Fibroblast of lung (primary cell): ENCODE results near the gene EXD1. TPM values are rescaled to one million over a fixed set of nuclear protein-coding genes. Genes with fewer than 3 reads are reported as not detected.
A peak's percentile ranks its signal among the peaks of the same experiment; 100 is the strongest.
"Not testable (repeated sequence)": the region's sequence is repeated elsewhere in the genome, so short reads cannot be mapped to it uniquely, and the experiment has no call there.

ENCODE experiments used
- DNase-seq, 2 donors: peaks; one replicate each; pipeline versions ENCODE4 v3.0.0 to v3.0.0-alpha.2; 2010; ENCODE audit warnings: low read depth in 2 of 2
- H2AFZ ChIP-seq: 2 replicates; pipeline ENCODE4 v1.5.1; 2012; ENCODE audit warnings: low read length, control low read depth, inconsistent platforms
- H3K27ac ChIP-seq: 2 replicates; pipeline ENCODE4 v1.5.1; 2011; ENCODE audit warnings: low read length, control low read depth; ENCODE audit not compliant: insufficient read depth
- H3K27me3 ChIP-seq: 2 replicates; pipeline ENCODE4 v1.5.1; 2011; ENCODE audit warnings: mild to moderate bottlenecking, low read length; ENCODE audit not compliant: control insufficient read depth, insufficient read depth
- H3K36me3 ChIP-seq: 2 replicates; pipeline ENCODE4 v1.5.1; 2011; ENCODE audit warnings: low read length; ENCODE audit not compliant: control insufficient read depth, insufficient read depth
- H3K4me1 ChIP-seq: 2 replicates; pipeline ENCODE4 v1.5.1; 2011; ENCODE audit warnings: low read length; ENCODE audit not compliant: control insufficient read depth, insufficient read depth; ENCODE audit errors: extremely low read depth
- H3K4me2 ChIP-seq: 2 replicates; pipeline ENCODE4 v1.5.1; 2011; ENCODE audit warnings: low read length, control low read depth; ENCODE audit not compliant: insufficient read depth; ENCODE audit errors: extremely low read depth
- H3K4me3 ChIP-seq, 4 experiments: fragments of 200-600 bp in 1 of 4; sonication (generic) in 1 of 4; replicated peaks in 1 of 4; 2 replicates each; pipeline ENCODE4 v1.5.1; 2011 to 2016; ENCODE audit warnings: low read length in 4 of 4, low read depth in 3 of 4, mild to moderate bottlenecking in 3 of 4, control low read depth in 2 of 4, inconsistent platforms in 1 of 4, mixed read lengths in 1 of 4; ENCODE audit not compliant: insufficient read depth in 1 of 4; ENCODE audit errors: control extremely low read depth in 1 of 4
- H3K79me2 ChIP-seq: 2 replicates; pipeline ENCODE4 v1.5.1; 2012; ENCODE audit warnings: mild to moderate bottlenecking, low read length, inconsistent platforms; ENCODE audit not compliant: control insufficient read depth, insufficient read depth
- H3K9ac ChIP-seq: 2 replicates; pipeline ENCODE4 v1.5.1; 2011; ENCODE audit warnings: mild to moderate bottlenecking, low read length, control low read depth; ENCODE audit not compliant: insufficient read depth
- H3K9me3 ChIP-seq: 2 replicates; pipeline ENCODE4 v1.5.1; 2012; ENCODE audit warnings: low read depth, low read length; ENCODE audit not compliant: control insufficient read depth, insufficient read depth
- H4K20me1 ChIP-seq: 2 replicates; pipeline ENCODE4 v1.5.1; 2011; ENCODE audit warnings: low read length; ENCODE audit not compliant: control insufficient read depth, insufficient read depth; ENCODE audit errors: extremely low read depth
- EZH2 ChIP-seq: IDR thresholded peaks from 2 replicates; pipeline ENCODE4 v1.5.1; 2012; ENCODE audit warnings: low read length, control low read depth, mild to moderate bottlenecking; ENCODE audit errors: missing control alignments
- polyA plus RNA-seq, 2 donors: library from polyadenylated mRNA; depleted of rRNA in 1 of 2; stranded (reverse) in 1 of 2; unstranded in 1 of 2; fragments of >200 nt; gene quantifications; 2 replicates each; pipeline ENCODE4 v1.2.1, GENCODE V29; 2011 to 2012; ENCODE audit warnings: missing spikeins in 1 of 2
- total RNA-seq: library from RNA; depleted of rRNA; stranded (reverse); fragments of >200 nt; gene quantifications from 2 replicates; pipeline ENCODE4 v1.2.1, GENCODE V29; 2014
- TF ChIP-seq, protein P1 (sequence below), 2 donors: IDR thresholded peaks in 1 of 2; conservative IDR thresholded peaks in 1 of 2; 1 replicate in 1 of 2; 2 replicates in 1 of 2; pipeline ENCODE4 v1.5.1; 2011 to 2012; ENCODE audit warnings: low read length in 2 of 2, control low read depth in 1 of 2, inconsistent platforms in 1 of 2, low read depth in 1 of 2, mild to moderate bottlenecking in 1 of 2

Gene EXD1
- total and polyA plus RNA-seq, 2 donors (not counting 1 experiment from before 2014, with no cell fraction given), result 0.17 TPM; not detected in 1

DNA sequence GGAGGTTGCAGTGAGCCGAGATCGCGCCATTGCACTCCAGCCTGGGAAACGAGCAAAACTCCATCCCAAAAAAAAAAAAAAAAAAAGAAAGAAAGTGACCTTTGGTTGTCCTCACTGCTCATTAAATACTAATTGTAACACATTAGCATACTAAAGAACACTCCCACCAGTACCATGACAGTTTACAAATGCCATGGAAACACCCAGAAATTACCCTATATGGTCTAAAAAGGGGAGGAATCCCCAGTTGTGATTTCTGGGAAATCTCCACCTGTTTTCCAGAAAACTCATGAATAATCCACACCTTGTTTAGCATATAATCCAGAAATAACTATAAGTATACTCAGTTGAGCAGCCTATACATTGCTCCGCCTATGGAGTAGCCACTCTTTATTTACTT, 90.9 kb downstream of the EXD1 start:
- H3K4me1 ChIP-seq, result no peaks in the 10 kb centered on the region
- H3K4me3 ChIP-seq, result no peak overlapping the region
- H3K4me2 ChIP-seq, result no peak overlapping the region
- no peaks in the 10 kb centered on the region for H3K9me3 ChIP-seq
- H2AFZ ChIP-seq, result no peak overlapping the region
- no peak for DNase-seq
- no peaks in the 10 kb centered on the region for H3K36me3 ChIP-seq
- no peaks in the 10 kb centered on the region for H3K79me2 ChIP-seq
- H3K27me3 ChIP-seq, result no peaks in the 10 kb centered on the region
- no peak overlapping the region for H3K27ac ChIP-seq
- H4K20me1 ChIP-seq, result no peaks in the 10 kb centered on the region
- no peak overlapping the region for H3K9ac ChIP-seq
- TF ChIP-seq EZH2, result no peak
- TF ChIP-seq, protein P1, sequence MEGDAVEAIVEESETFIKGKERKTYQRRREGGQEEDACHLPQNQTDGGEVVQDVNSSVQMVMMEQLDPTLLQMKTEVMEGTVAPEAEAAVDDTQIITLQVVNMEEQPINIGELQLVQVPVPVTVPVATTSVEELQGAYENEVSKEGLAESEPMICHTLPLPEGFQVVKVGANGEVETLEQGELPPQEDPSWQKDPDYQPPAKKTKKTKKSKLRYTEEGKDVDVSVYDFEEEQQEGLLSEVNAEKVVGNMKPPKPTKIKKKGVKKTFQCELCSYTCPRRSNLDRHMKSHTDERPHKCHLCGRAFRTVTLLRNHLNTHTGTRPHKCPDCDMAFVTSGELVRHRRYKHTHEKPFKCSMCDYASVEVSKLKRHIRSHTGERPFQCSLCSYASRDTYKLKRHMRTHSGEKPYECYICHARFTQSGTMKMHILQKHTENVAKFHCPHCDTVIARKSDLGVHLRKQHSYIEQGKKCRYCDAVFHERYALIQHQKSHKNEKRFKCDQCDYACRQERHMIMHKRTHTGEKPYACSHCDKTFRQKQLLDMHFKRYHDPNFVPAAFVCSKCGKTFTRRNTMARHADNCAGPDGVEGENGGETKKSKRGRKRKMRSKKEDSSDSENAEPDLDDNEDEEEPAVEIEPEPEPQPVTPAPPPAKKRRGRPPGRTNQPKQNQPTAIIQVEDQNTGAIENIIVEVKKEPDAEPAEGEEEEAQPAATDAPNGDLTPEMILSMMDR (conservative IDR thresholded peaks at IDR 0.05 in 1 of 2, IDR thresholded peaks at IDR 0.05 in 1 of 2; ENCODE audit: low read depth in 1 of 2, low read length in 2 of 2), result no peak

DNA sequence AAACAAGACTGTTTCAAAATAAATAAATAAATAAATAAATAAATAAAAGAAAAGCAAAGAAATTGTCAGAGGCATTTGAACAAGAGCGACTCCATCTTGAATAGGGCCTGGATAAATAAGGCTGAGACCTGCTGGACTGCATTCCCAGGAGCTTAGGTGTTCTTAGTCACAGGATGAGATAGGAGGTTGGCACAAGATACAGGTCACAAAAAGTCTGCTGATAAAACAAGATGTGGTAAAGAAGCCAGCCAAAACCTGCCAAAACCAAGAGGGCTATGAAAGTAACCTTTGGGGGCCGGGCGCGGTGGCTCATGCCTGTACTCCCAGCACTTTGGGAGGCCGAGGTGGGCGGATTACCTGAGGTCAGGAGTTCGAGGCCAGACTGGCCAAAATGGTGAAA, 91.4 kb downstream of the EXD1 start:
- H2AFZ ChIP-seq, H4K20me1 ChIP-seq, H3K79me2 ChIP-seq, H3K9me3 ChIP-seq, H3K4me3 ChIP-seq, H3K9ac ChIP-seq, H3K4me1 ChIP-seq, H3K27me3 ChIP-seq, H3K27ac ChIP-seq, H3K36me3 ChIP-seq, H3K4me2 ChIP-seq: not testable (repeated sequence)
- peak in 1 of 2 donors; percentile 28 for DNase-seq

DNA sequence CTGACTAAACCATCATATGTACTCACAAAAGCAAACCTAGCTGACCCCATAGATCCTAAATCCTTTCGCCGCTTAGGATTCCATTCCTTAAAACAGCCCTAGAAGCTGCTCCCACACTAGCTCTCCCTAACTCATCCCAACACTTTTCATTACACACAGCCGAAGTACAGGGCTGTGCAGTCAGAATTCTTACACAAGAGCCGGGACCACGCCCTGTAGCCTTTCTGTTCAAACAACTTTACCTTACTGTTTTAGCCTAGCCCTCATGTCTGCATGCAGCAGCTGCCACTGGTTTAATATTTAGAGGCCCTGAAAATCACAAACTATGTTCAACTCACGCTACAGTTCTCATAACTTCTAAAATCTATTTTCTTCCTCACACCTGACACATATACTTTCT, 95.0 kb downstream of the EXD1 start:
- H3K36me3 ChIP-seq, DNase-seq, H3K27me3 ChIP-seq, H3K4me2 ChIP-seq, H3K4me1 ChIP-seq, H4K20me1 ChIP-seq, H3K79me2 ChIP-seq, H3K27ac ChIP-seq, H3K4me3 ChIP-seq, H3K9me3 ChIP-seq, H3K9ac ChIP-seq, H2AFZ ChIP-seq: not testable (repeated sequence)

DNA sequence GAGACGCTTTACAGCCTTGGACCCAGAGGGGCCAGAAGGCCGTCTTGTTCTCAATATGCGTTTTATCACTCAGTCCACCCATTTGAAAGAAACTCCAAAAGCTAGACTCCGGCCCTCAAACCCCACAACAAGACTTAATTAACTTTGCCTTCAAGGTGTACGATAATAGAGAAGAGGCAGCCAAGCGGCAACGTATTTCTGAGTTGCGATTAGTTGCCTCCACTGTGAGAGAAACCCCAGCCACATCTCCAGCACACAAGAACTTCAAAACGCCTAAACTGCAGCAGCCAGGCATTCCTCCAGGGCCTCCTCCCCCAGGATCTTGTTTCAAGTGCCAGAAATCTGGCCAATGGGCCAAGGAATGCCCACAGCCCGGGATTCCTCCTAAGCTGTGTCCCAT, 97.1 kb downstream of the EXD1 start:
- H3K79me2 ChIP-seq, result no peaks in the 10 kb centered on the region
- no peaks in the 10 kb centered on the region for H3K36me3 ChIP-seq
- no peak overlapping the region for H3K9ac ChIP-seq
- H3K4me3 ChIP-seq, result no peak overlapping the region
- no peak for TF ChIP-seq EZH2
- TF ChIP-seq, protein P1 (conservative IDR thresholded peaks at IDR 0.05 in 1 of 2, IDR thresholded peaks at IDR 0.05 in 1 of 2; ENCODE audit: low read depth in 1 of 2, low read length in 2 of 2), result no peak
- DNase-seq, result no peak
- H3K27ac ChIP-seq, result no peak overlapping the region
- H3K9me3 ChIP-seq, result no peaks in the 10 kb centered on the region
- no peaks in the 10 kb centered on the region for H4K20me1 ChIP-seq
- no peak overlapping the region for H3K4me2 ChIP-seq
- H3K4me1 ChIP-seq, result no peaks in the 10 kb centered on the region
- no peak overlapping the region for H2AFZ ChIP-seq
- H3K27me3 ChIP-seq, result peaks cover 6% of the 10 kb centered on the region

Other genes starting within 250 kb of the EXD1 start
- gene INO80, start 114.5 kb downstream of the EXD1 start, total RNA-seq, result 22.3 and 34.0 TPM in 2 replicates
- 5.7 and 6.0 TPM in 2 replicates for gene INO80, start 114.5 kb downstream of the EXD1 start, polyA plus RNA-seq
- gene CHP1, start 511 bp upstream of the EXD1 start, total RNA-seq, result 61.4 and 84.7 TPM in 2 replicates
- gene CHP1, start 511 bp upstream of the EXD1 start, polyA plus RNA-seq, result 118 and 123 TPM in 2 replicates
- 0.26 and 2.0 TPM in 2 replicates for gene OIP5, start 101.8 kb upstream of the EXD1 start, total RNA-seq
- 2.4 and 8.3 TPM in 2 replicates for gene OIP5, start 101.8 kb upstream of the EXD1 start, polyA plus RNA-seq
- 15.9 and 27.6 TPM in 2 replicates for gene NUSAP1, start 102.1 kb upstream of the EXD1 start, total RNA-seq
- 25.7 and 88.9 TPM in 2 replicates for gene NUSAP1, start 102.1 kb upstream of the EXD1 start, polyA plus RNA-seq
- 22.1 and 27.1 TPM in 2 replicates for gene NDUFAF1, start 171.7 kb upstream of the EXD1 start, total RNA-seq
- 31.6 and 35.6 TPM in 2 replicates for gene NDUFAF1, start 171.7 kb upstream of the EXD1 start, polyA plus RNA-seq
- 14.9 and 16.0 TPM in 2 replicates for gene RTF1, start 186.3 kb upstream of the EXD1 start, total RNA-seq
- gene RTF1, start 186.3 kb upstream of the EXD1 start, polyA plus RNA-seq, result 38.9 and 44.7 TPM in 2 replicates